ENCODE data around the gene CNTN4. TPM values are rescaled to one million over a fixed set of nuclear protein-coding genes. Genes with fewer than 3 reads are reported as not detected.

Gene CNTN4
- total and polyA plus RNA-seq, 2 experiments from 2014 or later, result 5.6 to 7.9 TPM

- Histone ChIP-seq H3K4me3 (no peak overlapping the region), H3K27me3 (no peaks in the 10 kb centered on the region), H3K27ac (no peak overlapping the region), H3K4me1 (ENCODE audit: low read depth) (peaks cover 8% of the 10 kb centered on the region), H3K9me3 (ENCODE audit: low read depth) (no peaks in the 10 kb centered on the region), H3K36me3 (no peaks in the 10 kb centered on the region)
- no peak for DNase-seq (ENCODE audit: low read depth in 1 of 2, low spot score in 1 of 2)
- no peak for TF ChIP-seq CTCF (IDR thresholded peaks at IDR 0.05; ENCODE audit: low read depth, low read length)
Observed at GRCh38 chr3:2510591-2511145, 412.0 kb downstream of the CNTN4 start.

GRCh38 chr3:2511356-2511755 lies 412.7 kb downstream of the CNTN4 start:
- DNase-seq (ENCODE audit: low read depth in 1 of 2, low spot score in 1 of 2), result peak in 1 of 2 donors; percentile 42
- no peaks in the 10 kb centered on the region for H3K36me3 ChIP-seq
- no peak overlapping the region for H3K4me3 ChIP-seq
- no peaks in the 10 kb centered on the region for H3K27me3 ChIP-seq
- H3K4me1 ChIP-seq (ENCODE audit: low read depth), result peaks cover 8% of the 10 kb centered on the region
- no peak for TF ChIP-seq CTCF (IDR thresholded peaks at IDR 0.05; ENCODE audit: low read depth, low read length)
- no peak overlapping the region for H3K27ac ChIP-seq
- no peaks in the 10 kb centered on the region for H3K9me3 ChIP-seq (ENCODE audit: low read depth)

- H3K27ac ChIP-seq, result no peak overlapping the region
- no peaks in the 10 kb centered on the region for H3K9me3 ChIP-seq (ENCODE audit: low read depth)
- DNase-seq (ENCODE audit: low read depth in 1 of 2, low spot score in 1 of 2), result no peak
- peaks cover 8% of the 10 kb centered on the region for H3K4me1 ChIP-seq (ENCODE audit: low read depth)
- H3K27me3 ChIP-seq, result no peaks in the 10 kb centered on the region
- H3K36me3 ChIP-seq, result no peaks in the 10 kb centered on the region
- no peak for TF ChIP-seq CTCF (IDR thresholded peaks at IDR 0.05; ENCODE audit: low read depth, low read length)
- no peak overlapping the region for H3K4me3 ChIP-seq
Observed at GRCh38 chr3:2512881-2513280, 414.2 kb downstream of the CNTN4 start.

- H3K4me1 ChIP-seq (ENCODE audit: low read depth), result peaks cover 8% of the 10 kb centered on the region
- H3K9me3 ChIP-seq (ENCODE audit: low read depth), result no peaks in the 10 kb centered on the region
- H3K27ac ChIP-seq, result peak overlapping the region; percentile 6
- no peak for TF ChIP-seq CTCF (IDR thresholded peaks at IDR 0.05; ENCODE audit: low read depth, low read length)
- H3K27me3 ChIP-seq, result no peaks in the 10 kb centered on the region
- no peak overlapping the region for H3K4me3 ChIP-seq
- H3K36me3 ChIP-seq, result no peaks in the 10 kb centered on the region
- peak in 1 of 2 donors; percentile 38 for DNase-seq (ENCODE audit: low read depth in 1 of 2, low spot score in 1 of 2)
Observed at GRCh38 chr3:2513986-2514385, 415.3 kb downstream of the CNTN4 start.

GRCh38 chr3:2516762-2517441 lies 418.2 kb downstream of the CNTN4 start:
- Histone ChIP-seq H3K4me1 (ENCODE audit: low read depth) (peaks cover 15% of the 10 kb centered on the region), H3K27me3 (no peaks in the 10 kb centered on the region), H3K9me3 (ENCODE audit: low read depth) (no peaks in the 10 kb centered on the region), H3K4me3 (no peak overlapping the region), H3K36me3 (no peaks in the 10 kb centered on the region), H3K27ac (no peak overlapping the region)
- no peak for DNase-seq (ENCODE audit: low read depth in 1 of 2, low spot score in 1 of 2)
- no peak for TF ChIP-seq CTCF (IDR thresholded peaks at IDR 0.05; ENCODE audit: low read depth, low read length)

Data from cardiac muscle cell (in vitro differentiated cells and primary cell).